ENCODE measurements around the gene MYH11. TPM values are rescaled to one million over a fixed set of nuclear protein-coding genes. Genes with fewer than 3 reads are reported as not detected.
"Not testable (repeated sequence)": the region's sequence is repeated elsewhere in the genome, so short reads cannot be mapped to it uniquely, and the experiment has no call there.

The MYH11 gene
- total and polyA plus RNA-seq, 2 experiments from 2014 or later, result 1.6 to 5.9 TPM

- no peak for TF ChIP-seq JUNB (IDR thresholded peaks at IDR 0.05; ENCODE audit: unreplicated experiment)
- no peak for TF ChIP-seq EZH2phosphoT487 (IDR thresholded peaks at IDR 0.05; ENCODE audit: unreplicated experiment)
- TF ChIP-seq NANOG (IDR thresholded peaks at IDR 0.05; ENCODE audit: borderline replicate concordance), result no peak
- TF ChIP-seq ZNF331 (CRISPR knock-in tag; IDR thresholded peaks at IDR 0.05; ENCODE audit: low read depth), result no peak
- TF ChIP-seq ETS1 (IDR thresholded peaks at IDR 0.05), result no peak
- no peak for TF ChIP-seq STAT1 (IDR thresholded peaks at IDR 0.05; ENCODE audit: unreplicated experiment)
- TF ChIP-seq CREB1 (CRISPR knock-in tag; IDR thresholded peaks at IDR 0.05; ENCODE audit: low read depth), result no peak
- no peak for TF ChIP-seq CTCF (conservative IDR thresholded peaks at IDR 0.05; ENCODE audit: low read depth in 2 of 2)
- no peak for TF ChIP-seq ZNF462 (CRISPR knock-in tag; IDR thresholded peaks at IDR 0.05)
- no peak overlapping the region for H2AFZ ChIP-seq
- no peaks in the 10 kb centered on the region for H3K36me3 ChIP-seq (ENCODE audit: insufficient read depth)
- H3K9me2 ChIP-seq (ENCODE audit: insufficient read depth), result no peaks in the 10 kb centered on the region
- DNase-seq (ENCODE audit: low spot score) (no peak), ATAC-seq (no peak)
- Mint-ChIP-seq H3K27ac (no peak overlapping the region), H3K27me3 (ENCODE audit: insufficient read depth, low read depth, poor library complexity) (no peaks in the 10 kb centered on the region), H3K4me1 (no peaks in the 10 kb centered on the region), H3K4me3 (no peak overlapping the region), H3K9me3 (no peaks in the 10 kb centered on the region), H3K36me3 (ENCODE audit: low read depth) (peaks cover 10% of the 10 kb centered on the region; the same call in 2 of the 3 replicates)
- H3K79me2 ChIP-seq (replicated peaks; ENCODE audit: insufficient read depth), result no peaks in the 10 kb centered on the region
- no peaks in the 10 kb centered on the region for H4K20me1 ChIP-seq (replicated peaks; ENCODE audit: insufficient read depth)
- H3K4me2 ChIP-seq, result no peak overlapping the region
- H3K4me3 ChIP-seq, result no peak overlapping the region
- no peak overlapping the region for H3K27ac ChIP-seq (ENCODE audit: low read depth)
- no peaks in the 10 kb centered on the region for H3F3A ChIP-seq (replicated peaks; ENCODE audit: low read depth)
- H3K4me1 ChIP-seq (ENCODE audit: insufficient read depth), result no peaks in the 10 kb centered on the region
- no peaks in the 10 kb centered on the region for H3K27me3 ChIP-seq (ENCODE audit: insufficient read depth)
Observed at GRCh38 chr16:15729152-15729551, 127.7 kb downstream of the MYH11 start.

GRCh38 chr16:15727697-15728096 is 129.1 kb downstream of the MYH11 start:
- not testable (repeated sequence) for H3K4me1 ChIP-seq (ENCODE audit: insufficient read depth); H2AFZ ChIP-seq; ATAC-seq; H3F3A ChIP-seq (replicated peaks; ENCODE audit: low read depth); H3K9me2 ChIP-seq (ENCODE audit: insufficient read depth); H3K4me3 Mint-ChIP-seq; DNase-seq (ENCODE audit: low spot score); H3K4me3 ChIP-seq; H3K27me3 Mint-ChIP-seq (ENCODE audit: insufficient read depth, low read depth, poor library complexity); H3K9me3 Mint-ChIP-seq; H3K36me3 ChIP-seq (ENCODE audit: insufficient read depth); H3K79me2 ChIP-seq (replicated peaks; ENCODE audit: insufficient read depth); H3K4me2 ChIP-seq; H3K27ac Mint-ChIP-seq; H3K27me3 ChIP-seq (ENCODE audit: insufficient read depth); H3K4me1 Mint-ChIP-seq; H4K20me1 ChIP-seq (replicated peaks; ENCODE audit: insufficient read depth); H3K27ac ChIP-seq (ENCODE audit: low read depth)
- H3K36me3 Mint-ChIP-seq (ENCODE audit: low read depth), result peaks cover 11% of the 10 kb centered on the region; the same call in 2 of the 3 replicates
